ENCODE measurements around the gene NID1. TPM values are rescaled to one million over a fixed set of nuclear protein-coding genes. Genes with fewer than 3 reads are reported as not detected.
"Not testable (repeated sequence)": the region's sequence is repeated elsewhere in the genome, so short reads cannot be mapped to it uniquely, and the experiment has no call there.

Gene NID1
- total RNA-seq, 1 donor from 2014 or later: 0.65 TPM

DNA sequence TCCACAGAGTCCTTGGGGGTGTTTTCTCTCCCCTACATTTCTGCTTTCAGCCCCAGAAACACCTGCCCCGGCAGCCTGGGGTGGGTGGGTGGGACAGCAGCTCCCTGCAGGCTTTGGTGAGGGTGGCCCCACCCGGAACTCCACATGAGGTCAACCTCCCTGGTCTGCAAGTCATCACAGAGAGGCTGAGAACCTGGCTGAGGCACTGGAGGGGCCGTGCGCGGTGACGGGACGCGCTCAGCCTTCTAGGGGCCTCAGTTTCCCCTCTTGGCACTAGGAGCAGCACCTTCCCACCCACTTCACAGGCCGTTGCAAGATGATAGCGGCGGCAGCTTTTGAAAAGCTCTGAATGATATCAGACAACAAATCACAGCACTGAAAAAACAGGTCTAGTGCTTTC, 37.7 kb upstream of the NID1 start:
- H3K4me1 Mint-ChIP-seq (ENCODE audit: low read depth): peaks cover 6% of the 10 kb centered on the region
- H3K27ac Mint-ChIP-seq: no peak overlapping the region
- no peaks in the 10 kb centered on the region for H3K36me3 Mint-ChIP-seq (ENCODE audit: low read depth)
- no peaks in the 10 kb centered on the region for H3K9me3 Mint-ChIP-seq
- intact Hi-C loops (cut with micrococcal nuclease): loop anchor here (1.0 to 2.0 kb wide), 5 partner anchors 388 to 1284 kb away; partner anchors contain the start of gene HEATR1
- DNase-seq (ENCODE audit: low spot score): no peak
- H3K4me3 Mint-ChIP-seq: no peak overlapping the region
- H3K27me3 Mint-ChIP-seq (ENCODE audit: insufficient read depth): peaks cover 7% of the 10 kb centered on the region

DNA sequence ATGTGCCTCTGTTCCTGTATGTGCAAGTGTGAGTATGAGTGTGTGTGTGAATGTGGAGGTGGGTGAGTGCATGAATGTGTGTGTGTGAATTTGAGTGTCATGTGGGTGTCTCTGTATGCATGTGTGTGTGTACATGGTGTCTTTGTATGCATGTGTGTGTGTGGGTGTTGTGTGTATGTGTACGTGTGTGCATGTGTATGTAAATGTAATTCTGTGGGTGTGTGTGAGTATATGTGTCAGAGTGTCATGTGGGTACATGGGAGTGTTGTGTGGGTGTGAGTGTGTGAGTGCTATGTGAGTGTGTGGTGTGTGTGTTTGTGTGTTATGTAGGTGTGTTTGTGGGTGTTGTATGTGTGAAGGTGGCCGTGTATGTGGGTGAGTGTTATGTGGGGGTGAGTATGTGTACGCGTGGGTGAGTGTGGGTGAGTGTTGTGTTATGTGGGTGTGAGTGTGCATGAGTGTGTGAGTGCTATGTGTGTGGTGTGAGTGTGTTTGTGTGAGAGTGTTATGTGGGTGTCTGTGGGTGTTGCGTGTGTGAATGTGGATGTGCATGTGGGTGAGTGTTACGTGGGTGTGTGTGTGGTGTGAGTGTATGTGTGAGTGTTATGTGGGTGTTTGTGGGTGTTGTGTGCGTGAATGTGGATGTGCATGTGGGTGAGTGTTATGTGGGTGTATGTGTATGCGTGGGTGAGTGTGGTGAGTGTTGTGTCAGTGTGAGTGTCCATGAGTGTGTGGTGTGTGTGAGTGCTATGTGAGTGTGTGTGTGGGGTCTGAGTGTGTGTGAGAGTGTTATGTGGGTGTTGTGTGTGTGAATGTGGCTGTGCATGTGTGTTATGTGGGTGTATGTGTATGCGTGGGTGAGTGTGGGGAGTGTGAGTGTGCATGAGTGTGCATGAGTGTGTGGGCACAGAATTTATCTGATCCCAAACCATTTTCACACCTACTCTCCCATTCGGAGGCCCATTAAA, 36.6 kb upstream of the NID1 start:
- DNase-seq (ENCODE audit: low spot score): no peak
- H3K36me3 Mint-ChIP-seq (ENCODE audit: low read depth): peaks cover 1% of the 10 kb centered on the region
- intact Hi-C loops (cut with micrococcal nuclease): loop anchor here (2.0 kb wide), 1 partner anchor 1285 kb away; no protein-coding TSS in a partner anchor
- H3K27me3 Mint-ChIP-seq (ENCODE audit: insufficient read depth): peaks cover 7% of the 10 kb centered on the region
- no peak overlapping the region for H3K4me3 Mint-ChIP-seq
- no peak overlapping the region for H3K27ac Mint-ChIP-seq
- peaks cover 6% of the 10 kb centered on the region for H3K4me1 Mint-ChIP-seq (ENCODE audit: low read depth)
- peaks cover 3% of the 10 kb centered on the region for H3K9me3 Mint-ChIP-seq

DNA sequence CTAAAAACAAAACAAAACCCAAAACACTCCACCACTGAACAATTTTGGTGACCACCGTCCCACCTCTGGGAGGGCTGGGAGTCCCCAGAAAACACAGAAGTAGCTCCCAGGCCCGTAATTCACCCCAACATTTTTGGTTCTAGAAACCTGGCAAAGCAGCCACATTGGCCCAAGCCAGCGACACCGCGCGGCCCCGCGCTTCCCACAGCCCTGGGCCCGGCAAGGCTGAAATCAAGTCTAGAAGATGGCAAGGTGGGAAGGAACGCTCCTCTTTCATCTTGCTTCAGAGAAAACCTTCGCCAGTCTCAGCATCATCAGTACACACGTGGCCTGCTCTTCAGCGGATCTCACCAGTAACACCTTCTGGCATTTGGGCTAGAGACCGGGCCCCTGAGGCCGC, 35.9 kb upstream of the NID1 start:
- no peak for DNase-seq (ENCODE audit: low spot score)
- Mint-ChIP-seq H3K36me3 (ENCODE audit: low read depth) (peaks cover 1% of the 10 kb centered on the region), H3K27ac (no peak overlapping the region), H3K27me3 (ENCODE audit: insufficient read depth) (peaks cover 7% of the 10 kb centered on the region), H3K9me3 (peaks cover 7% of the 10 kb centered on the region), H3K4me1 (ENCODE audit: low read depth) (peaks cover 6% of the 10 kb centered on the region), H3K4me3 (no peak overlapping the region)
- intact Hi-C loops (cut with micrococcal nuclease): no loop called here

GRCh38 chr1:236099355-236099974, 34.6 kb upstream of the NID1 start:
- H3K4me1 Mint-ChIP-seq (ENCODE audit: low read depth): peaks cover 6% of the 10 kb centered on the region
- H3K27me3 Mint-ChIP-seq (ENCODE audit: insufficient read depth): peaks cover 7% of the 10 kb centered on the region
- H3K4me3 Mint-ChIP-seq: no peak overlapping the region
- peaks cover 1% of the 10 kb centered on the region for H3K36me3 Mint-ChIP-seq (ENCODE audit: low read depth)
- intact Hi-C loops (cut with micrococcal nuclease): no loop called here
- H3K27ac Mint-ChIP-seq: no peak overlapping the region
- DNase-seq (ENCODE audit: low spot score): no peak
- peaks cover 11% of the 10 kb centered on the region for H3K9me3 Mint-ChIP-seq

GRCh38 chr1:236098267-236098666, 33.4 kb upstream of the NID1 start:
- H3K4me1 Mint-ChIP-seq (ENCODE audit: low read depth): no peaks in the 10 kb centered on the region
- peaks cover 7% of the 10 kb centered on the region for H3K27me3 Mint-ChIP-seq (ENCODE audit: insufficient read depth)
- no peak overlapping the region for H3K4me3 Mint-ChIP-seq
- no peak for DNase-seq (ENCODE audit: low spot score)
- intact Hi-C loops (cut with micrococcal nuclease): no loop called here
- H3K36me3 Mint-ChIP-seq (ENCODE audit: low read depth): peaks cover 1% of the 10 kb centered on the region
- H3K9me3 Mint-ChIP-seq: peaks cover 11% of the 10 kb centered on the region
- no peak overlapping the region for H3K27ac Mint-ChIP-seq

DNA sequence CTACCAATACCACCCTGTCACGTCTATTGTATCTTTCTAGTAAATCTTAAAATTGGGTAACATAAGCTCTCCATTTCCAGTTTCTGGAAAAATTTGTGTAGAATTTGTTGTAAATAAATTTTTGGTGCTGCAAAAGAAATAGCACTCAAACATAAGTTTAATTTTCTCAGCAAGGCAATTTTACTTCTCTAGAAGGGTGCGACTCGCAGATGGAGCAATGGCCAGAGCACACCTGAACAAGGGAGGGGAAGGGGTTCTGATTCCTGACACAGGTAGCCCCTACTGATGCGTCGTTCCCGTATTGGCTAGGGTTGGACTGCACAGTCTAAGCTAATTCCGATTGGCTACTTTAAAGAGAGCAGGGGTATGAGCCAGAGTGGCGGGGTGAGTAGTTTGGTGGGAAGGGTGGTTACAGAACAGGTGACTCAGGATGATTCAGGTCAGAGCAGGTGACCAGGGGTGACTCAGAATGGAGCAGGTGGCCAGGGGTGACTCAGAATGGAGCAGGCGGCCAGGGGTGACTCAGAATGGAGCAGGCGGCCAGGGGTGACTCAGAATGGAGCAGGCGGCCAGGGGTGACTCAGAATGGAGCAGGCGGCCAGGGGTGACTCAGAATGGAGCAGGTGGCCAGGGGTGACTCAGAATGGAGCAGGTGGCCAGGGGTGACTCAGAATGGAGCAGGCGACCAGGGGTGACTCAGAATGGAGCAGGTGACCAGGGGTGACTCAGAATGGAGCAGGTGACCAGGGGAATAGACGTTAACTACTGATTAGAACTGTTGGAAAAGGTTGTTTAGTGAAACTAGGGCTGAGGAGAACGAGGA, 32.0 kb upstream of the NID1 start:
- intact Hi-C loops (cut with micrococcal nuclease): loop anchor here (2.0 kb wide), 1 partner anchor 208 kb away; no protein-coding TSS in a partner anchor
- H3K4me3 Mint-ChIP-seq; H3K4me1 Mint-ChIP-seq (ENCODE audit: low read depth); H3K27me3 Mint-ChIP-seq (ENCODE audit: insufficient read depth); H3K36me3 Mint-ChIP-seq (ENCODE audit: low read depth): not testable (repeated sequence)
- peak overlapping the region; percentile 93 for H3K27ac Mint-ChIP-seq
- DNase-seq (ENCODE audit: low spot score): peak; percentile 84
- peaks cover 11% of the 10 kb centered on the region for H3K9me3 Mint-ChIP-seq

DNA sequence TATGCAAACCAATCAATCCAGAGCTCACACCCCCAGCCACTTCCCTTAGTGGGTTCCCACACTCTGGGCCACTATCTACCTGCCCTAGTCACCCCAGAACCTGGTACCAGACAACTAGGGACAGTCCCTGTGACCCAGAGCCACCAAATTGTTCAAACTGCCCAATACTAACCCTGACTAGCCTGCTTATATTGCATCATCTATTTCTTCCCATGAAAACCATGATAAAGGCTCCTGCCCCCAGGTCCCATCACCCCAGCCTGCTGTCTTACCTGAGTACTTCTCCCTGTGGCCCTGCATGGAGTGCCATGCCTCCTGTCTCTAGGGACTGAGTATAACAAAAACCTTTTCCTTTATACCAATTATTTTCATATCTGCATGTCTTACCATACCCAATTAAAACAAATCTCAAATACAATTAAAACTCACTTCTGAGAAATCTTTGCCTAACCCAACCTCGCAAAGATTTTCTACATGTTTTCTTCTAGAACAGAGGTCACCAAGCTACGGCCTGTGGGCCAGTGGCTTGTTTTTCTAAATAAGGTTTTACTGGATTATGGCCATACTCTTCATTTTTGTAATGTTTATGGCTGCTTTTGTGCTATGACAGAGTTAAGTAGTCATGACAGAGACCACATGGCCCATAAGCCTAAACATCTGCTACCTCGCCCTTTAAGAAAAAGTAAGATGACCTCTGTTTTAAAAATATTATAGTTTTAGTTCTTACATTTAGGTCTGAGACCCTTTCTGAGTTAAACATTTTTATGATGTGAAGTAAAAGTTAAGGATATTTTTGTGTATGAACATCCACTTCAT, 31.0 kb upstream of the NID1 start:
- H3K27me3 Mint-ChIP-seq (ENCODE audit: insufficient read depth): peaks cover 7% of the 10 kb centered on the region
- no peak overlapping the region for H3K4me3 Mint-ChIP-seq
- intact Hi-C loops (cut with micrococcal nuclease): loop anchor here (2.0 kb wide), 1 partner anchor 207 kb away; no protein-coding TSS in a partner anchor
- peaks cover 1% of the 10 kb centered on the region for H3K36me3 Mint-ChIP-seq (ENCODE audit: low read depth)
- H3K4me1 Mint-ChIP-seq (ENCODE audit: low read depth): no peaks in the 10 kb centered on the region
- H3K9me3 Mint-ChIP-seq: peaks cover 11% of the 10 kb centered on the region
- H3K27ac Mint-ChIP-seq: no peak overlapping the region
- DNase-seq (ENCODE audit: low spot score): no peak

- H3K9me3 Mint-ChIP-seq: peaks cover 11% of the 10 kb centered on the region
- no peak overlapping the region for H3K27ac Mint-ChIP-seq
- H3K4me1 Mint-ChIP-seq (ENCODE audit: low read depth): peaks cover 4% of the 10 kb centered on the region
- DNase-seq (ENCODE audit: low spot score): no peak
- H3K27me3 Mint-ChIP-seq (ENCODE audit: insufficient read depth): peaks cover 2% of the 10 kb centered on the region
- intact Hi-C loops (cut with micrococcal nuclease): no loop called here
- H3K36me3 Mint-ChIP-seq (ENCODE audit: low read depth): peaks cover 1% of the 10 kb centered on the region
- no peak overlapping the region for H3K4me3 Mint-ChIP-seq
These were observed 28.0 kb upstream of the NID1 start for GRCh38 chr1:236092899-236093298.

DNA sequence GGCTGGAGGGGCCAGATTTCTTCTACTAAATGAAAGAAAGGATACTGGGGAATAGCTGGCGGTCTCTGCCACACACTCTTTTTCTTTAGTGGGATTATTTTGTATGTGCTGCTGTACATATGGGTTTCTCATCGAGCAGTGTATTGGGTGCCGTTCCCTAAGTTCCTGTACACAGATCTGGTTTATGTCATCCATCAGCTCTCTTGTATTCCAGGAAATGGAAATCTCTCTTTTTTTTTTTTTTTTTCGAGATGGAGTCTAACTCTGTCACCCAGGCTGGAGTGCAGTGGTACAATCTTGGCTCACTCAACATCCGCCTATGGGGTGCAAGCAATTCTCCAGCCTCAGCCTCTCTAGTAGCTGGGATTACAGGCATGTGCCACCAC, 27.0 kb upstream of the NID1 start:
- no peak overlapping the region for H3K4me3 Mint-ChIP-seq
- H3K4me1 Mint-ChIP-seq (ENCODE audit: low read depth): peaks cover 4% of the 10 kb centered on the region
- H3K9me3 Mint-ChIP-seq: peaks cover 11% of the 10 kb centered on the region
- DNase-seq (ENCODE audit: low spot score): no peak
- no peak overlapping the region for H3K27ac Mint-ChIP-seq
- intact Hi-C loops (cut with micrococcal nuclease): no loop called here
- H3K36me3 Mint-ChIP-seq (ENCODE audit: low read depth): peaks cover 3% of the 10 kb centered on the region
- peaks cover 2% of the 10 kb centered on the region for H3K27me3 Mint-ChIP-seq (ENCODE audit: insufficient read depth)

DNA sequence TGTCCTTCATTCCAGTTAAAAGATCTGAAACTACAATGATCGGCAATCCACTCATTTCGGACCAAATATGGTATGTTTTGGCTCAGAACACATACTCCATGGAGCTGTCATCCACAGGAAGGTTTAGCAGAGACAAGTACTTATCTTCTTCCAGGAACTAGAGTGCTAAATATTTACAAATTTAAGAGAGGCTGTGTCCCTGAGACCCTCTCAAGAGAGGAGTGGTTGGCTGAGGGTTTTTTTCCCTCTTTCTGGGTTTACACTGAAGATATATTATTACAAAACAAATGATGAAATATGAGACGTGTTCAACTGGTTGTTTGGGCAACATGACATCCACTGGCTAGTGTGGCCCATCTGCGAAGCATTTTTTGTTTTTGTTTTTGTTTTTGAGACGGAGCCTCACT, 25.9 kb upstream of the NID1 start:
- no peak for DNase-seq (ENCODE audit: low spot score)
- peaks cover 4% of the 10 kb centered on the region for H3K4me1 Mint-ChIP-seq (ENCODE audit: low read depth)
- intact Hi-C loops (cut with micrococcal nuclease): no loop called here
- peaks cover 3% of the 10 kb centered on the region for H3K9me3 Mint-ChIP-seq
- no peak overlapping the region for H3K27ac Mint-ChIP-seq
- H3K4me3 Mint-ChIP-seq: no peak overlapping the region
- H3K36me3 Mint-ChIP-seq (ENCODE audit: low read depth): peaks cover 3% of the 10 kb centered on the region
- peaks cover 2% of the 10 kb centered on the region for H3K27me3 Mint-ChIP-seq (ENCODE audit: insufficient read depth)

- Mint-ChIP-seq H3K27me3 (ENCODE audit: insufficient read depth) (peaks cover 2% of the 10 kb centered on the region), H3K27ac (no peak overlapping the region), H3K9me3 (no peaks in the 10 kb centered on the region), H3K36me3 (ENCODE audit: low read depth) (peaks cover 3% of the 10 kb centered on the region), H3K4me1 (ENCODE audit: low read depth) (peaks cover 4% of the 10 kb centered on the region), H3K4me3 (no peak overlapping the region)
- no peak for DNase-seq (ENCODE audit: low spot score)
- intact Hi-C loops (cut with micrococcal nuclease): no loop called here
These were observed 24.3 kb upstream of the NID1 start for GRCh38 chr1:236089046-236089773.
